ENCODE results near the gene NUBP2.
A peak's percentile ranks its signal among the peaks of the same experiment; 100 is the strongest.

Gene NUBP2

DNA sequence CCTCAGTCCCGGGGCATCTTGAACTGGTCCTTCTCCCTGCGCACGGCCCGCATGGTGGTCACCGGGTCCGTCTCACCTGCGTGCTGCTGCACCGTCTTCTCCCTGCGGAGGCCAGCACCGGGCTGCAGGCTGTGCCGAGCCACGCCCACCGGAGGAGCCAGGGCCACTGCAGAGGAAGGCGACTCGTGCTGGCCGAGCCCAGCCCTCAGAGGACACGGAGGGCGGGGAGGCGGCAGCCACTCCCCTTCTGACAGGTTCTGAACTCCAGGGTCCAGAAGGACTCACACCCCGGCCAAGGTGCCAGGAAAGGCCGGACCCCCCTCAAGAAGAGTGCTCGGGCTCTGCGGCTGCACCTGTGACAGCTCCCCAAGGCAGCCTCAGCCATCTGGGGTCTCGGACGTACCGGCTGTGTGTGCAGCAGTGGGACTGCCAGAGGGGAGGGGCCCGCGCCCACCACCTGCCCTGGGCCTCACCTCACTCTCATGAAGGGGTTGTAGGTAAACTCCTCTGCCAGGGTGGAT lies 26.6 kb downstream of the NUBP2 start:
- no peak for DNase-seq (ENCODE audit: low spot score)

GRCh38 chr16:1810106-1810505 lies 27.3 kb downstream of the NUBP2 start:
- DNase-seq (ENCODE audit: low spot score), result no peak

GRCh38 chr16:1810536-1810935 lies 27.8 kb downstream of the NUBP2 start:
- DNase-seq (ENCODE audit: low spot score), result no peak

DNA sequence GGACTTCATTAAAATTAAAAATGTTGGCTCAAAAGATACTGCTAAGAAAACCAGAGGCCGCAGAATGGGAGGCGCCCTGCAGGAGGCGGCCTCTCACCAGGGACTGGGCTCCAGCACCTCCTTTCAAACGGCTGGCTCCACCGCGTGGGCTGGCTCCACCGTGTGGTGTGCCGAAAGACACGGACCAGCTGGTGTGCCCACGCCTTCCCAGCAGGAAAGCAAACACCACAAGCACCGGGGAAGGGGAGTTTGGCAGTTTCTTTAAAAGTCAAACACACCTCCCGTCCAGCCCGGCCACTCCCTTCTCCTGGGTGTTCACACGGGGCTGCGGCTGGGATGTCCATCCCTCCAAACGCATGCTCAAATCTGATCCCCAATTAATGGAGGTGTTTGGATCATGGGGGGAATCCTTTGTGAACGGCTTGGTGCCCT lies 30.0 kb downstream of the NUBP2 start:
- no peak for DNase-seq (ENCODE audit: low spot score)

GRCh38 chr16:1815461-1815860 lies 32.7 kb downstream of the NUBP2 start:
- DNase-seq (ENCODE audit: low spot score), result no peak

GRCh38 chr16:1816396-1817275 lies 33.9 kb downstream of the NUBP2 start:
- no peak for DNase-seq (ENCODE audit: low spot score)

DNA sequence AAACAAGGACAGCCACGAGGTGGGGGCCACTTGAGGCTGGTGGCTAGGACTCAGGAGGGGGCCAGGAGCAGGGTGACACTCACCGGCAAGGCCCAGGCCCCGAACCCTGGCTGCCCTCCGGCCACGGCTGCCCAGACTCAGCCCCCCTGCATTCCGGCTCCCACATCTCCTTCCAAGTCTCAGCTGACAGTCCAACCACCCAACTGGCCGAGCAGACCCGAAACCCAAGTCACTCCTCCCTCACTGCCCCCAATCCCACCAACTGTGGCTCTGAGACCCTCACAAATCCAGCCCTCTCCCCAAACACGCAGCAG lies 34.5 kb downstream of the NUBP2 start:
- no peak for DNase-seq (ENCODE audit: low spot score)

DNA sequence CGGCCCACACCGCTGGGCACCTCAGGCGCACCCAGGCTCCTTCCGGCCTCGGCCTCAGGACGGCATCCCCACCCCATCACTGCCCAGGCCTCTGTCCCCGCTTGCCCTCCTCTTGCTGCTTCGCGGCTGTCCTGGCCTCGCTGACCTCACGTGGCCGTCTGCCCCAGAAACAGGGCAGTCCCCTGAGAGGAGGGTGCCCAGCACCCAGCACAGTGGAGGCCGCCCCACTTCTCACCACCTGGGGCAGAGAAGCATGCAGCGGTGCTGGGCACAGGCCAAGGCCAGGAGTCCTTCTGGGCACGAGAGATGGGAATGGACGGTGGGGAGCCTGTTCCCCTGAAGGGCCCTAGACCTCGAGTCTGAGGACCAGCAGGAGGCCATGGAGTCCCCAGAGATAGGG lies 35.0 kb downstream of the NUBP2 start:
- no peak for DNase-seq (ENCODE audit: low spot score)

- no peak for DNase-seq (ENCODE audit: low spot score)
Measured at GRCh38 chr16:1818204-1818872, 35.6 kb downstream of the NUBP2 start.

DNA sequence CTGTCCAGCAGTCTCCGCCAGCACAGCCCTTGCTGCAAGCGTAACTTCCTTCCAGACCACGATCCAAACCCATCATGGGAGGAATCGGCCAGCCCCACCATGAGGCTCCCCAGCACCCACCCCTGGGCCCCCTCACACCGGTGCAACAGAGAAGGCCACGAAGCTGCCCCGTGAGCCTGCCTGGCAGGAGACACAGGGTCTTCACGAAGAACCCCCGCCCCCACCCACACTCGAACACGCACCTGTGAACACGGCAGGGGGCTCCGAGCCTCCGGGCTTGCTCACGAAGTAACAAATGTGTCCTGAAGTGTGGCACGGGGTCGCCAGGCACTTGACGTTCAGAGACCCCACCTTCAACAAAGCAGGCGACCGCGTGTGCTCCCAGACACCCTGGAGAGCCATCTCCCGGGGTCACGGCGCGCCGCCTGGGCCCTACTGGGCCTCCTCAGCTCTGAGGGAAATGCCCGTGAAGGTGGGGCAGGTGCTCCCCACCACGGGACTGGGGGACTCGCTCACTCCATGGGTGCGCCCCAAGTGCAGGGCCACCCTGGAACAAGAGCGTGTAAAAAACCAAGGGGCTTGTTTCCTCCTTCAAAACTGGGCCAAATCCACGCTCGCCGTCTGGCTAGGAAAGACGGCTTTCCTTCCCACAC lies 36.2 kb downstream of the NUBP2 start:
- DNase-seq (ENCODE audit: low spot score), result no peak

DNA sequence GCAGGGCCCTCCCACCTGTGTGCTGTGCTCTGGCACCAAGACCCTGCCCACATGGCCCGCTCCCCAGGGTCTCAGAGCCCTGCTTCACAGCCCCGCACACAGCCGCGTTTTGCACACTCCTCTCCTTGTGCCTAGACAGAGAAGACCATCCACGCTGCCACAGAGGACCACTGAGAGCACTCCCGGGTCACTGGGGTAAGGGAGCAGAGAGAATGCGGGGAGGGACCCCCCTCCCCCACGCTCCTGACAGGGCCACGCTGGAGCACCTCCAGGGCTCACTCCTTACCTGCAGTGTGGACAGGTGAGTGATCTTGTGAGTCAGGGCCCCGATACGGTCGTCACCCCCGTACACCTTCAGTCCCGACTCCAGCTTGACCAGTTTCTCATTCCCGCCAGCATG lies 36.9 kb downstream of the NUBP2 start:
- no peak for DNase-seq (ENCODE audit: low spot score)

DNA sequence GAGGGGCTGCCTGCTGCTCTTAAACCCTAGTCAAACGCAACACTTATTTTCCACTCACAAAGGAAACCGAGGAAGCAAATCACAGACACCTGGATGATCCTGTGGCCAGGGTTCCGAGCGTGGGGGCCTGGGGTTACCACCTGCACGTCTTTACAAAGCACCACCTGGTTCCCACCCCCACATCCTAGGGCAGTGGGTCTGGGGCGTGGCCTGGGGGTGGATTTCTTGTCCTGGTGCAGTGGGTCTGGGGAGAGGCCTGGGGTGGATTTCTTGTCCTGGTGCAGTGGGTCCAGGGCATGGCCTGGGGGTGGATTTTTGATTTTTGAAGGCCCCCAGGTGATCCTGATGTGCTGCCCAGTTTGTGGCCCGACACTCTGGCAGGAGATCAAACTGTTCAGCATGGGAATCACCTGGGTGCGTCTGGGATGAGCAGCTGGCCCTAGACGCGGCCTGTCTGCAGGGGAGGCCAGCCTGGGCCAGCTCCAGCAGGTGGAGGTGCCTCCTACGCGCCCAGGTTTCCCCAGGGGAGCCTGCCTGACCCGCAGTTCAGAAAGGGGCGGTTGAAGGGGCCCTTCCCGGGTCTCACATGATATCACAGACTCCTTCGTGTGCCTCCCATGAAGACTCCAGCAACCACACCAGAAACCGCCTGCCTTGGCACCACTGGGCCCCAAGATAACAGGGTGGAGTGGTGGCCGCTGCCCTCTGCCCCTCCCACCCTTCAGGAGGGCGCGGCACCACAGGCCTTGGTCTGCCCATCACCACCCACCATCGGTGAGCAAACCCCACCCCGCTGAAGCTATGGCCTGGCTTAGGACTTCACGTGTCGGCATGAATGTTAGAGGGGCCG lies 37.6 kb downstream of the NUBP2 start:
- DNase-seq (ENCODE audit: low spot score), result no peak

DNA sequence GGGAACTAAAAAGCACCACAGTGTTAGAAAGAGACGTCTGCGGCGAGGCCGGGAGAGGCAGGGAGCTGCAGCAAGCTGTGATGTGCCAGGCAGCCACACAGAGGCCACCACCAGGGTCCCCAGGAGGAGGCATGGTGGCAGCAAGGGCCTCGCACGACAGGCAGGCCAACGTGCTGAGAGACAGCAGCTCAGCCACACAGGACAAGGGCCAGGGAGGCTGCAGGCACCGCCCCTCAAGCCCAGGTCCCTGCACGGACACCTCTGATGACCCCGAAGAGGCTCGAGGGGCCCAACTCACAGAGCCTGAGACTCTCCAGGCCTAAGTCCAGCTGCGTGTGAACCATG lies 38.2 kb downstream of the NUBP2 start:
- DNase-seq (ENCODE audit: low spot score), result no peak

GRCh38 chr16:1821861-1822611 lies 39.3 kb downstream of the NUBP2 start:
- DNase-seq (ENCODE audit: low spot score), result no peak

DNA sequence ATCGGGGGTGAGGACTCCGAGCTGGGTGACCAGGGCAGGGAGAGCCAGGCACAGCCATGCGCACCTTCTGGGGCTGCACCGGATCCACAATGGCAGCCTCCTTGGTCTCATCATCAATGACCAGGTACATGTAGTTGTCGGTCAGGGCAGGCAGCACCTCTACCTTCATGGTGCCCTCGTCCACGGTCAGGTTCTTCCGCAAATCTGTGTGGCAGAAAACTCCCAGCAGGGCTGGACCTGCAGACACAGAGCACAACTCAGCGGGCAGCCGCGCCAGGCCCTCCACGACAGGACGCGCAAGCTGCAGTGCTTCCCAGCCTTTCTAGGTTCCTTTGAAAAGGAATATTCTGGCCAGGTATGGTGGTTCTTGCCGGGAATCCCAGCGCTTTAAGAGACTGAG lies 40.0 kb downstream of the NUBP2 start:
- DNase-seq (ENCODE audit: low spot score), result no peak

DNA sequence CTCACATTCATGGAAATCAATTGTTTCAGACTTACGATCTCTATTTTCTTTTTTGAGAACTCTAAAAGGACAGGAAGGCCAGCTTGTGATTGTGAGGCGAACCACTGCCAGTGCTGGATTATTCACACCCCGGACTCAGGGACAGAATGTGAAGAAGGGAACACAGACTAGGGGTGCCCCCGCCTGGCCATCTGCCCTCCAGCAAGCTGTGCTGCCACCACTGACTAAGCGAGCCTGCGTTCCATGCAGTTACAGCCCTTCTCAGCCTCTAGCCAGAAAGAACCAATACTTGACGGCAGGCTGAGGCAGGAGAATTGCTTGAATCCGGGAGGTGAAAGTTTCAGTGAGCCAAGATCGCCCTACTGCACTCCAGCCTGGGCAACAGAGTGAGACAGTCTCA lies 41.1 kb downstream of the NUBP2 start:
- no peak for DNase-seq (ENCODE audit: low spot score)

GRCh38 chr16:1825381-1825863 lies 42.7 kb downstream of the NUBP2 start:
- DNase-seq (ENCODE audit: low spot score), result no peak

GRCh38 chr16:1825864-1826690 lies 43.3 kb downstream of the NUBP2 start:
- DNase-seq (ENCODE audit: low spot score), result peak; percentile 22

DNA sequence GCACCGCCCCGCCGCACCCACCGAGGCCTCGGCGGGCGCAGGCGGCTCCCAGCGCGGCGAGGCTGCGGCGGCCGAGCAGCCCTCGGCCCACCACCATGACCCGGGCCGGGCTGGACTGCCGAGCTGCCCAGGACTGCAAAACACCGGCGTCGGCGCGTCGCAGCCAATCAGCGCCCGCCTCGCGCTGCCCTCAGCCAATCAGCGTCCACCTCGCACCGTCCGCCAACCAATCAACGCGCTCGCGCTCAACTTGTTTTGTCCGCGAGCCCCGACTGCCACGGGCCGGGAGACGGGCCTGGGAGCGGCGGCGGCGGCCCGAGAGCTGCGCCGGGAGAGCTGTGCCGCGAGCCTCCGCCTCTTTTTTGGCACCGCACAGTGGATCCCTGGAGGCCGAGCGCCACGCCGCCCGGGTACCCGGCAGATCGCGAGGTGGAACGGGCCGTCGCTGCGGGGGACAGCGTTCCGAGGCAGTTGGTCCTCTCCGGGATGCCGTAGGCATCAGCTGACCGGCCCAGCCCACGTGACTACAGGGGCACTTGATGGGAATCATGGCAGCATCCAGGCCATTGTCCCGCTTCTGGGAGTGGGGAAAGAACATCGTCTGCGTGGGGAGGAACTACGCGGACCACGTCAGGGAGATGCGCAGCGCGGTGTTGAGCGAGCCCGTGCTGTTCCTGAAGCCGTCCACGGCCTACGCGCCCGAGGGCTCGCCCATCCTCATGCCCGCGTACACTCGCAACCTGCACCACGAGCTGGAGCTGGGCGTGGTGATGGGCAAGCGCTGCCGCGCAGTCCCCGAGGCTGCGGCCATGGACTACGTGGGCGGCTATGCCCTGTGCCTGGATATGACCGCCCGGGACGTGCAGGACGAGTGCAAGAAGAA lies 44.2 kb downstream of the NUBP2 start, which contains the start of the genes FAHD1 and HAGH:
FAHD1 (plus strand) TSS at position 516 of the 883 bp plus-strand sequence; CDS start at position 549, 33 bp downstream.
HAGH (minus strand) TSS at position 135 of the 883 bp plus-strand sequence; CDS start at position 97, 38 bp downstream.
- DNase-seq (ENCODE audit: low spot score), result peak; percentile 92
